Esophagus squamous epithelium (tissue), 5 donors: Measurements from ENCODE around the gene WSCD2. TPM values are rescaled to one million over a fixed set of nuclear protein-coding genes. Genes with fewer than 3 reads are reported as not detected.

Experiments
- DNase-seq: peaks from one replicate; lab custom pipeline; 2025; lab: John Stamatoyannopoulos, UW
- H3K27ac ChIP-seq, 4 donors: fragments of 200-600 bp; sonication (generic); one replicate each; pipeline ENCODE4 v1.5.1; 2016 to 2019; ENCODE audit warnings: mild to moderate bottlenecking in 1 of 4
- H3K27me3 ChIP-seq, 4 donors: fragments of 200-600 bp; sonication (generic); 1 replicate in 3 of 4; 2 replicates in 1 of 4; pipeline versions ENCODE4 v1.5.1 to v1.6.0; 2017 to 2021; ENCODE audit warnings: antibody characterized with exemption in 1 of 4
- H3K36me3 ChIP-seq, 3 donors: fragments of 200-600 bp; sonication (generic); one replicate each; pipeline ENCODE4 v1.5.1; 2016 to 2019
- H3K4me1 ChIP-seq, 3 donors: fragments of 200-600 bp; sonication (generic); one replicate each; pipeline ENCODE4 v1.5.1; 2017 to 2019
- H3K4me3 ChIP-seq, 4 donors: fragments of 200-600 bp; sonication (generic); 1 replicate in 3 of 4; 2 replicates in 1 of 4; pipeline ENCODE4 v1.5.1; 2016 to 2019; ENCODE audit warnings: mild to moderate bottlenecking in 2 of 4, moderate library complexity in 1 of 4
- H3K9me3 ChIP-seq, 3 donors: fragments of 200-600 bp; sonication (generic); one replicate each; pipeline ENCODE4 v1.5.1; 2016 to 2019
- CTCF ChIP-seq, 6 experiments: fragments of 450-650 bp in 4 of 6; fragments of 200-600 bp in 2 of 6; sonication (generic) in 2 of 6; IDR thresholded peaks; one replicate each; pipeline ENCODE4 v1.5.1; 2016 to 2019; ENCODE audit warnings: antibody characterized with exemption in 6 of 6, mild to moderate bottlenecking in 4 of 6, moderate library complexity in 4 of 6
- POLR2A ChIP-seq, 4 donors: fragments of 450-650 bp; IDR thresholded peaks; one replicate each; pipeline ENCODE4 v1.6.1; 2017; ENCODE audit warnings: antibody characterized with exemption in 4 of 4, mild to moderate bottlenecking in 4 of 4, moderate library complexity in 3 of 4
- WGBS, 2 donors: methylation state at CpG; one replicate each; pipeline ENCODE4 v1.1.5; 2018; 5-methylcytosine and 5-hydroxymethylcytosine counted together
- intact Hi-C: fragments of 100-400 bp; cut with DNase I; formaldehyde crosslinking; loops from one replicate; pipeline ENCODE4 v1.15.0; 2022
- total RNA-seq, 4 donors: library from RNA; depleted of rRNA; stranded (reverse); fragments of >200 nt; gene quantifications; one replicate each; pipeline ENCODE4 v1.1.0, GENCODE V29; 2016
- donor health status: DM: yes; HTN: yes; CAD: no.

The WSCD2 gene
- 1 to 10 TPM in 2 of 4 donors, under 1 TPM in 1, not detected in 1; 0.62 to 3.6 (median 3.3) TPM for total RNA-seq

GRCh38 chr12:108129017-108129812 lies at the start of gene WSCD2:
Gene WSCD2 (plus strand): TSS chr12:108129288. CDS start chr12:108195833, 66,545 bp downstream.
- intact Hi-C loops, result no loop called here
- Histone ChIP-seq H3K27ac (peak within 1 kb of the TSS in 3 of 4 donors; percentile 42 to 78 (median 43)), H3K9me3 (no peaks in the 10 kb centered on the region), H3K4me1 (peaks cover 5 to 48% (median 10%) of the 10 kb centered on the region in 3 donors), H3K36me3 (no peaks in the 10 kb centered on the region), H3K27me3 (peaks cover 0 to 63% (median 0%) of the 10 kb centered on the region in 4 donors), H3K4me3 (peak within 1 kb of the TSS; percentile 28 to 66 (median 61))
- 18 to 41% methylated on average over 6 to 18 of the region's 74 CpGs for WGBS, 2 donors
- DNase-seq, result no peak
- TF ChIP-seq CTCF (IDR thresholded peaks at IDR 0.05) (peak in 2 of 6 experiments; percentile 23 to 24), POLR2A (IDR thresholded peaks at IDR 0.05) (no peak)

- intact Hi-C loops, result no loop called here
- 83 to 89% methylated on average over 1 of the region's 1 CpG for WGBS, 2 donors
- Histone ChIP-seq H3K9me3 (no peaks in the 10 kb centered on the region), H3K27me3 (peaks cover 0 to 27% (median 0%) of the 10 kb centered on the region in 4 donors), H3K36me3 (no peaks in the 10 kb centered on the region), H3K4me3 (no peak overlapping the region), H3K27ac (no peak overlapping the region), H3K4me1 (no peaks in the 10 kb centered on the region)
- TF ChIP-seq POLR2A (IDR thresholded peaks at IDR 0.05) (no peak), CTCF (IDR thresholded peaks at IDR 0.05) (no peak)
- no peak for DNase-seq
These were observed 49.4 kb upstream of the WSCD2 start for GRCh38 chr12:108079721-108080120.

GRCh38 chr12:108080363-108080762 lies 48.7 kb upstream of the WSCD2 start:
- Histone ChIP-seq H3K4me3 (no peak overlapping the region), H3K9me3 (no peaks in the 10 kb centered on the region), H3K27me3 (peaks cover 0 to 23% (median 0%) of the 10 kb centered on the region in 4 donors), H3K4me1 (no peaks in the 10 kb centered on the region), H3K36me3 (no peaks in the 10 kb centered on the region), H3K27ac (no peak overlapping the region)
- 57 to 62% methylated on average over 7 of the region's 7 CpGs for WGBS, 2 donors
- DNase-seq, result no peak
- intact Hi-C loops, result no loop called here
- TF ChIP-seq POLR2A (IDR thresholded peaks at IDR 0.05) (no peak), CTCF (IDR thresholded peaks at IDR 0.05) (no peak)

- TF ChIP-seq POLR2A (IDR thresholded peaks at IDR 0.05) (no peak), CTCF (IDR thresholded peaks at IDR 0.05) (no peak)
- Histone ChIP-seq H3K27ac (no peak overlapping the region), H3K4me1 (no peaks in the 10 kb centered on the region), H3K4me3 (no peak overlapping the region), H3K9me3 (no peaks in the 10 kb centered on the region), H3K36me3 (no peaks in the 10 kb centered on the region), H3K27me3 (peaks cover 0 to 16% (median 0%) of the 10 kb centered on the region in 4 donors)
- no peak for DNase-seq
- WGBS, 2 donors, result 67 to 70% methylated on average over 1 of the region's 1 CpG
- intact Hi-C loops, result no loop called here
These were observed 46.6 kb upstream of the WSCD2 start for GRCh38 chr12:108082485-108082884.

GRCh38 chr12:108087900-108088299 lies 41.2 kb upstream of the WSCD2 start:
- H3K4me3 ChIP-seq, result no peak overlapping the region
- no peak for TF ChIP-seq CTCF (IDR thresholded peaks at IDR 0.05)
- no peak overlapping the region for H3K27ac ChIP-seq
- no peaks in the 10 kb centered on the region for H3K4me1 ChIP-seq
- peaks cover 0 to 6% (median 0%) of the 10 kb centered on the region in 3 donors for H3K9me3 ChIP-seq
- H3K36me3 ChIP-seq, result no peaks in the 10 kb centered on the region
- WGBS, 2 donors, result 71 to 73% methylated on average over 1 of the region's 1 CpG
- intact Hi-C loops, result no loop called here
- peaks cover 0 to 10% (median 0%) of the 10 kb centered on the region in 4 donors for H3K27me3 ChIP-seq
- DNase-seq, result no peak
